Gastroesophageal sphincter (tissue), 3 donors: ENCODE measurements around the gene EPB41L3.

Source experiments
- CTCF ChIP-seq, 4 experiments: fragments of 200-600 bp in 2 of 4; fragments of 450-650 bp in 2 of 4; sonication (generic) in 1 of 4; IDR thresholded peaks; one replicate each; pipeline ENCODE4 v1.5.1; 2017 to 2019; ENCODE audit warnings: antibody characterized with exemption in 4 of 4, mild to moderate bottlenecking in 2 of 4, moderate library complexity in 2 of 4
- POLR2AphosphoS5 ChIP-seq: sonication (generic); formaldehyde crosslinking; IDR thresholded peaks from one replicate; pipeline ENCODE4 v1.6.1; 2017; ENCODE audit warnings: antibody characterized with exemption

- no peak for TF ChIP-seq CTCF (IDR thresholded peaks at IDR 0.05)
- no peak for TF ChIP-seq POLR2AphosphoS5
Observed at GRCh38 chr18:5434425-5434824, 109.4 kb downstream of the EPB41L3 start.
